ENCODE measurements around the gene NEUROD2. TPM values are rescaled to one million over a fixed set of nuclear protein-coding genes. Genes with fewer than 3 reads are reported as not detected.

Gene NEUROD2
- total and polyA plus RNA-seq, 2 donors (not counting 3 experiments of a cell fraction or from before 2014, with no cell fraction given), result not detected

DNA sequence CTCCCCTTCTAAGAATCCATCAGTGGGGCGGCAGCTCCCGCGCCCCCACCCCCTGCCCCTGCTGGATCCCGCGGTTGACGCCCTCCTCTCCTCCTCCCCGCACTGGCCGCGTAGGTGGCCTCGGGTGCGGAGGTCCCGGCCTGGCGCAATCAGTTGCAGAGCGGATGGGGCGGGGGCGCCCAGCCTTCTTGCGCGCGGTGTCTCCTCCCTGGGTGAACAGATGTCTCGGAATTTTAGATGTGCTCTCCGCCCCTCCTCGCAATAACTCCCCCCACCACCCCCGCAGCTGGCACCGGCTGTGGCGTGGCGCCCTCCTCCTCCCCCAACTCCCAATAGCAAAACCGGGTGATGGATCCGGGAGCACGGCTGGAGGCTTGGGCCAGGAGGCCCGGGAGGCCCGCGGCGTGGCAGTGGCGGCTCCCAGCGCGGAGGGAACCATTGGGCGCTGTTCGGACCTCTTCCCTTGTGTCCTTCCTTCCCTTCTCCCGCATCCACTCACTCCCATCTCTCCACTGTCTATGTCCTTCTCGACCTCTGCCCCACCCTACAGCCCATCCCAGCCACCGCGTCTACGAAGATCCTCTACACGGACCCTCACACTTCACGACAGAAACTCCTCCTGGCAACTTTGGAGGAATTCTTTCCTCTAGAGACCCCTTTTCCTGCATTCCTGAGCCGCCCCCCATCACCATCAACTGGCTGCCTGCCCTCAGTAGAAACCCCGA, 11.0 kb downstream of the NEUROD2 start:
- FAIRE-seq, result no peak
- Histone ChIP-seq H3K9me3 (replicated peaks; ENCODE audit: control insufficient read depth, insufficient read depth, low read length) (no peaks in the 10 kb centered on the region), H3K4me3 (replicated peaks in 1 of 3; ENCODE audit: insufficient read depth in 1 of 3, low read depth in 1 of 3, low read length in 3 of 3) (no peak overlapping the region), H3K27me3 (ENCODE audit: control insufficient read depth in 2 of 2, insufficient read depth in 2 of 2, low read length in 2 of 2) (peaks cover 69% of the 10 kb centered on the region in 2 experiments), H3K9ac (replicated peaks; ENCODE audit: extremely low read depth, insufficient read depth, low read length) (no peak overlapping the region), H3K4me2 (ENCODE audit: insufficient read depth, low read length) (no peak overlapping the region), H3K4me1 (ENCODE audit: control insufficient read depth, extremely low read depth, insufficient read depth, low read length) (no peaks in the 10 kb centered on the region), H3K27ac (ENCODE audit: insufficient read depth, low read depth, low read length) (no peak overlapping the region), H3K36me3 (ENCODE audit: control insufficient read depth in 2 of 2, extremely low read depth in 1 of 2, insufficient read depth in 2 of 2, low read length in 2 of 2) (no peaks in the 10 kb centered on the region), H2AFZ (ENCODE audit: low read depth, low read length) (no peak overlapping the region), H3K9me1 (replicated peaks; ENCODE audit: control insufficient read depth, extremely low read depth, insufficient read depth, low read length) (no peaks in the 10 kb centered on the region), H4K20me1 (replicated peaks; ENCODE audit: control insufficient read depth, extremely low read depth, insufficient read depth, low read length) (no peaks in the 10 kb centered on the region), H3K79me2 (ENCODE audit: control insufficient read depth, insufficient read depth, low read length) (no peaks in the 10 kb centered on the region)
- TF ChIP-seq JUN (IDR thresholded peaks at IDR 0.05; ENCODE audit: borderline replicate concordance, insufficient read depth, insufficient read length, low read depth), result no peak
- TF ChIP-seq EZH2 (IDR thresholded peaks at IDR 0.05; ENCODE audit: borderline replicate concordance, low read depth, low read length, severe bottlenecking), result peak; percentile 83
- no peak for DNase-seq (ENCODE audit: low read depth, low spot score)
- dilution Hi-C loops (cut with MboI; ENCODE audit: extremely low pct_ligation_motif_present, low sequenced_read_pairs) (no loop called here), intact Hi-C loops (cut with micrococcal nuclease) (no loop called here)
- CTCF ChIA-PET, result no interaction called here
- POLR2A ChIA-PET, result no interaction called here
- BruUV-seq (replicated peaks), result no TSS peak

DNA sequence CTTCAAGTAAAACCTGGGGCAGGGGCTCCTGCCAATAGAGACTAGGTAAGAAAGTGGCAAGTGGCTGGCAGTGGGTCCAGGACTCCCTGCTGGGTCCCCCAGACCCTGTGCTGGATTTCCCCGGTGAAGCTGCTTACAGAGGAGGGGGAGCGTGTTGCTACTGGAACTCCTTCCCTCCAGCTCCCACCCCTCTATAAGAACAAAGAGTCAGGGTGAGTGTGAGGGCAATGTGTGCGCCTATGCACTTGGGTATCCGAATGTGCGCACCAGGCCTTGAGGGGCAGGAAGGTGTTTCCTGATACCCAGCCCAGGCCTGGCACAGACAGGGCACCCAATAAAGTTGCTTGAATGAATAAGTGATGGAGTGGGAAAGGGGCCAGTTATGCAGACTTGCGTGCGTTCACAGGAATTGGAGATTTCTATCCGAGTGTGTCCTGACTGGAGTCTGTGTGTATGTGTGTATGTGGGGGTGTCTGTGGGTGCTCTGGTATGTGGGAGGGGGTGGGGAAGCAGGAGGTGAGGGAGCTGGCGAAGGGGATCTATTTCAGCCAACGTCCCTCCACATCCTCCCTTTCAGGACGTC, 11.7 kb downstream of the NEUROD2 start:
- intact Hi-C loops (cut with micrococcal nuclease), result no loop called here

More for the DNA sequence above, 11.7 kb downstream of the NEUROD2 start:
- H3K4me3 ChIP-seq (replicated peaks in 1 of 3; ENCODE audit: insufficient read depth in 1 of 3, low read depth in 1 of 3, low read length in 3 of 3), result no peak overlapping the region
- no peaks in the 10 kb centered on the region for H3K9me3 ChIP-seq (replicated peaks; ENCODE audit: control insufficient read depth, insufficient read depth, low read length)
- TF ChIP-seq FOS (IDR thresholded peaks at IDR 0.05; ENCODE audit: borderline replicate concordance, insufficient read depth, low read length), result no peak
- TF ChIP-seq JUN (IDR thresholded peaks at IDR 0.05; ENCODE audit: borderline replicate concordance, insufficient read depth, insufficient read length, low read depth), result no peak
- TF ChIP-seq EZH2 (IDR thresholded peaks at IDR 0.05; ENCODE audit: borderline replicate concordance, low read depth, low read length, severe bottlenecking), result no peak
- TF ChIP-seq, protein P1, sequence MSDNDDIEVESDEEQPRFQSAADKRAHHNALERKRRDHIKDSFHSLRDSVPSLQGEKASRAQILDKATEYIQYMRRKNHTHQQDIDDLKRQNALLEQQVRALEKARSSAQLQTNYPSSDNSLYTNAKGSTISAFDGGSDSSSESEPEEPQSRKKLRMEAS (IDR thresholded peaks at IDR 0.05; ENCODE audit: insufficient read depth, insufficient read length), result no peak
- TF ChIP-seq MYC (IDR thresholded peaks at IDR 0.05; ENCODE audit: low read depth, low read length), result no peak
- no peak for TF ChIP-seq GATA2 (IDR thresholded peaks at IDR 0.05; ENCODE audit: insufficient read depth, insufficient read length, low read depth, low read length)
- TF ChIP-seq, protein P2, sequence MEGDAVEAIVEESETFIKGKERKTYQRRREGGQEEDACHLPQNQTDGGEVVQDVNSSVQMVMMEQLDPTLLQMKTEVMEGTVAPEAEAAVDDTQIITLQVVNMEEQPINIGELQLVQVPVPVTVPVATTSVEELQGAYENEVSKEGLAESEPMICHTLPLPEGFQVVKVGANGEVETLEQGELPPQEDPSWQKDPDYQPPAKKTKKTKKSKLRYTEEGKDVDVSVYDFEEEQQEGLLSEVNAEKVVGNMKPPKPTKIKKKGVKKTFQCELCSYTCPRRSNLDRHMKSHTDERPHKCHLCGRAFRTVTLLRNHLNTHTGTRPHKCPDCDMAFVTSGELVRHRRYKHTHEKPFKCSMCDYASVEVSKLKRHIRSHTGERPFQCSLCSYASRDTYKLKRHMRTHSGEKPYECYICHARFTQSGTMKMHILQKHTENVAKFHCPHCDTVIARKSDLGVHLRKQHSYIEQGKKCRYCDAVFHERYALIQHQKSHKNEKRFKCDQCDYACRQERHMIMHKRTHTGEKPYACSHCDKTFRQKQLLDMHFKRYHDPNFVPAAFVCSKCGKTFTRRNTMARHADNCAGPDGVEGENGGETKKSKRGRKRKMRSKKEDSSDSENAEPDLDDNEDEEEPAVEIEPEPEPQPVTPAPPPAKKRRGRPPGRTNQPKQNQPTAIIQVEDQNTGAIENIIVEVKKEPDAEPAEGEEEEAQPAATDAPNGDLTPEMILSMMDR (IDR thresholded peaks at IDR 0.05; ENCODE audit: extremely low read depth in 1 of 2, insufficient read depth in 1 of 2, low read depth in 1 of 2, low read length in 2 of 2), result no peak
- no peaks in the 10 kb centered on the region for H3K4me1 ChIP-seq (ENCODE audit: control insufficient read depth, extremely low read depth, insufficient read depth, low read length)
- POLR2A ChIA-PET, result no interaction called here
- H2AFZ ChIP-seq (ENCODE audit: low read depth, low read length), result no peak overlapping the region
- no peaks in the 10 kb centered on the region for H3K9me1 ChIP-seq (replicated peaks; ENCODE audit: control insufficient read depth, extremely low read depth, insufficient read depth, low read length)
- no peak overlapping the region for H3K9ac ChIP-seq (replicated peaks; ENCODE audit: extremely low read depth, insufficient read depth, low read length)
- peaks cover 62 to 65% of the 10 kb centered on the region in 2 experiments for H3K27me3 ChIP-seq (ENCODE audit: control insufficient read depth in 2 of 2, insufficient read depth in 2 of 2, low read length in 2 of 2)
- dilution Hi-C loops (cut with MboI; ENCODE audit: extremely low pct_ligation_motif_present, low sequenced_read_pairs), result no loop called here
- no peak overlapping the region for H3K27ac ChIP-seq (ENCODE audit: insufficient read depth, low read depth, low read length)
- no peaks in the 10 kb centered on the region for H4K20me1 ChIP-seq (replicated peaks; ENCODE audit: control insufficient read depth, extremely low read depth, insufficient read depth, low read length)
- FAIRE-seq (no peak), DNase-seq (ENCODE audit: low read depth, low spot score) (no peak)
- CTCF ChIA-PET, result interaction anchor here (1.3 kb wide), 1 partner anchor 20 kb away, joined by 5 read pairs; no protein-coding TSS in a partner anchor
- no peaks in the 10 kb centered on the region for H3K36me3 ChIP-seq (ENCODE audit: control insufficient read depth in 2 of 2, extremely low read depth in 1 of 2, insufficient read depth in 2 of 2, low read length in 2 of 2)
- no TSS peak for BruUV-seq (replicated peaks)
- H3K4me2 ChIP-seq (ENCODE audit: insufficient read depth, low read length), result no peak overlapping the region
- H3K79me2 ChIP-seq (ENCODE audit: control insufficient read depth, insufficient read depth, low read length), result no peaks in the 10 kb centered on the region

Data from endothelial cell of umbilical vein (primary cell).